Endodermal cell (in vitro differentiated cells): Measurements from ENCODE around the gene SLC2A11. TPM values are rescaled to one million over a fixed set of nuclear protein-coding genes. Genes with fewer than 3 reads are reported as not detected.
"Not testable (repeated sequence)": the region's sequence is repeated elsewhere in the genome, so short reads cannot be mapped to it uniquely, and the experiment has no call there.

Experiments
- DNase-seq: peaks from one replicate; pipeline ENCODE4 v3.0.0-alpha.2; 2017
- H3K27ac ChIP-seq: 2 replicates; pipeline ENCODE4 v1.5.1; 2013; ENCODE audit warnings: mild to moderate bottlenecking, low read depth, low read length, moderate library complexity
- H3K27me3 ChIP-seq: 2 replicates; pipeline ENCODE4 v1.6.1; 2013; ENCODE audit warnings: mild to moderate bottlenecking, low read length, moderate library complexity; ENCODE audit not compliant: insufficient read depth, control insufficient read depth, poor library complexity, severe bottlenecking
- H3K36me3 ChIP-seq: 2 replicates; pipeline ENCODE4 v1.7.0; 2013; ENCODE audit warnings: mild to moderate bottlenecking, low read length, moderate library complexity; ENCODE audit not compliant: control insufficient read depth, insufficient read depth
- H3K4me1 ChIP-seq: one replicate; pipeline ENCODE4 v1.7.0; 2013; ENCODE audit warnings: low read length; ENCODE audit not compliant: control insufficient read depth, insufficient read depth
- H3K4me3 ChIP-seq: 2 replicates; pipeline ENCODE4 v1.5.1; 2013; ENCODE audit warnings: mild to moderate bottlenecking, low read length, moderate library complexity
- H3K9ac ChIP-seq: 2 replicates; pipeline ENCODE4 v1.6.1; 2013; ENCODE audit warnings: mild to moderate bottlenecking, low read length, moderate library complexity; ENCODE audit not compliant: poor library complexity, severe bottlenecking; ENCODE audit errors: extremely low read depth
- H3K9me3 ChIP-seq: 2 replicates; pipeline ENCODE4 v1.6.1; 2013; ENCODE audit warnings: mild to moderate bottlenecking, low read length, moderate library complexity; ENCODE audit not compliant: control insufficient read depth
- H3K27ac Mint-ChIP-seq: 2 replicates; pipeline ENCODE4 v1.8.0; 2020; ENCODE audit warnings: mixed read lengths
- H3K27me3 Mint-ChIP-seq: 2 replicates; pipeline ENCODE4 v1.8.0; 2021; ENCODE audit warnings: mild to moderate bottlenecking, mixed read lengths; ENCODE audit not compliant: insufficient read depth
- H3K36me3 Mint-ChIP-seq: 2 replicates; pipeline ENCODE4 v1.8.0; 2020; ENCODE audit warnings: low read depth, mixed read lengths
- H3K4me1 Mint-ChIP-seq: 2 replicates; pipeline ENCODE4 v1.8.0; 2020; ENCODE audit warnings: mixed read lengths
- H3K4me3 Mint-ChIP-seq: 2 replicates; pipeline ENCODE4 v1.8.0; 2020; ENCODE audit warnings: mild to moderate bottlenecking, moderate library complexity, mixed read lengths
- H3K9me3 Mint-ChIP-seq: 2 replicates; pipeline ENCODE4 v1.8.0; 2020; ENCODE audit warnings: mild to moderate bottlenecking, mixed read lengths
- WGBS, 2 experiments: methylation state at CpG; one replicate each; pipeline versions ENCODE4 v1.1.5 to v1.1.7; 2013; ENCODE audit warnings: missing lambda C conversion rate in 2 of 2, mixed read lengths in 1 of 2; ENCODE audit not compliant: insufficient coverage in 1 of 2, insufficient read length in 1 of 2; 5-methylcytosine and 5-hydroxymethylcytosine counted together
- total RNA-seq, 2 donors: library from RNA; stranded (reverse); fragmentation: NEBNext Ultra II Directional in 1 of 2; extraction: Animal tissue kit (Norgen Biotek cat#: 25700) in 1 of 2; gene quantifications; 2 replicates in 1 of 2; 3 replicates in 1 of 2; pipeline ENCODE4 v1.2.1, GENCODE V29; 2021
- TF ChIP-seq, protein P1 (sequence below): fragments of 200-600 bp; sonication (generic); conservative IDR thresholded peaks from 2 replicates; pipeline ENCODE4 v1.5.0; 2021; ENCODE audit warnings: antibody characterized with exemption, mild to moderate bottlenecking

Gene SLC2A11
- total RNA-seq, 2 donors from 2014 or later = 13.1 to 14.8 TPM

DNA sequence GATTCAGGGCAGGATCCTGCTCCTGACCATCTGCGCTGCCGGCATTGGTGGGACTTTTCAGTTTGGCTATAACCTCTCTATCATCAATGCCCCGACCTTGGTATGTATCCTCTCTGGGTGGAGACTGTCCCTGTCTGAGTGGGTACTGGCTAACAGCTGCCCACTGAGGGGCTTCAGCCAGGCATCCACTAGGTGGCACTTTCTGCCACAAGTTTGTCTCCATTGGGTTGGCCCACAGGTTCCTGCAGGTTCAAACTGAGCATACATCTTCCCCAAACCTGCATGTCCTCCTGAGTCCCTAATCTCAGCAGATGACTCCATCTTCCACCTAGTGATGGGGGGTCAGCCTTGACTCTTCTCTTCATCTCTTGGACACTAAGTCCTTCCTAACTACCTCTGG lies 4.4 kb downstream of the SLC2A11 start:
- TF ChIP-seq, protein P1, sequence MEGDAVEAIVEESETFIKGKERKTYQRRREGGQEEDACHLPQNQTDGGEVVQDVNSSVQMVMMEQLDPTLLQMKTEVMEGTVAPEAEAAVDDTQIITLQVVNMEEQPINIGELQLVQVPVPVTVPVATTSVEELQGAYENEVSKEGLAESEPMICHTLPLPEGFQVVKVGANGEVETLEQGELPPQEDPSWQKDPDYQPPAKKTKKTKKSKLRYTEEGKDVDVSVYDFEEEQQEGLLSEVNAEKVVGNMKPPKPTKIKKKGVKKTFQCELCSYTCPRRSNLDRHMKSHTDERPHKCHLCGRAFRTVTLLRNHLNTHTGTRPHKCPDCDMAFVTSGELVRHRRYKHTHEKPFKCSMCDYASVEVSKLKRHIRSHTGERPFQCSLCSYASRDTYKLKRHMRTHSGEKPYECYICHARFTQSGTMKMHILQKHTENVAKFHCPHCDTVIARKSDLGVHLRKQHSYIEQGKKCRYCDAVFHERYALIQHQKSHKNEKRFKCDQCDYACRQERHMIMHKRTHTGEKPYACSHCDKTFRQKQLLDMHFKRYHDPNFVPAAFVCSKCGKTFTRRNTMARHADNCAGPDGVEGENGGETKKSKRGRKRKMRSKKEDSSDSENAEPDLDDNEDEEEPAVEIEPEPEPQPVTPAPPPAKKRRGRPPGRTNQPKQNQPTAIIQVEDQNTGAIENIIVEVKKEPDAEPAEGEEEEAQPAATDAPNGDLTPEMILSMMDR = peak; percentile 88
- Mint-ChIP-seq H3K27me3 (no peaks in the 10 kb centered on the region), H3K4me3 (no peak overlapping the region), H3K36me3 (peaks cover 6% of the 10 kb centered on the region), H3K27ac (no peak overlapping the region), H3K4me1 (peaks cover 12% of the 10 kb centered on the region), H3K9me3 (no peaks in the 10 kb centered on the region)
- Histone ChIP-seq H3K4me1 (peaks cover 5% of the 10 kb centered on the region), H3K27ac (no peak overlapping the region), H3K9me3 (no peaks in the 10 kb centered on the region), H3K4me3 (no peak overlapping the region), H3K27me3 (no peaks in the 10 kb centered on the region), H3K9ac (no peak overlapping the region), H3K36me3 (peaks cover 3% of the 10 kb centered on the region)
- whole genome bisulfite sequencing, 2 experiments = 96% methylated on average over 3 of the region's 3 CpGs; no CpG with 5 or more reads in 1 of the 2 experiments
- DNase-seq = peak; percentile 83

GRCh38 chr22:23864499-23865154 lies 7.0 kb downstream of the SLC2A11 start:
- not testable (repeated sequence) for H3K9ac ChIP-seq, H3K9me3 Mint-ChIP-seq, H3K4me3 Mint-ChIP-seq, H3K9me3 ChIP-seq, H3K27me3 ChIP-seq, H3K27ac ChIP-seq, H3K27me3 Mint-ChIP-seq, H3K4me1 ChIP-seq, H3K4me1 Mint-ChIP-seq, H3K36me3 ChIP-seq, DNase-seq, H3K4me3 ChIP-seq, H3K27ac Mint-ChIP-seq
- 81% methylated on average over 11 of the region's 11 CpGs; no CpG with 5 or more reads in 1 of the 2 experiments for WGBS, 2 experiments
- peaks cover 29% of the 10 kb centered on the region for H3K36me3 Mint-ChIP-seq

DNA sequence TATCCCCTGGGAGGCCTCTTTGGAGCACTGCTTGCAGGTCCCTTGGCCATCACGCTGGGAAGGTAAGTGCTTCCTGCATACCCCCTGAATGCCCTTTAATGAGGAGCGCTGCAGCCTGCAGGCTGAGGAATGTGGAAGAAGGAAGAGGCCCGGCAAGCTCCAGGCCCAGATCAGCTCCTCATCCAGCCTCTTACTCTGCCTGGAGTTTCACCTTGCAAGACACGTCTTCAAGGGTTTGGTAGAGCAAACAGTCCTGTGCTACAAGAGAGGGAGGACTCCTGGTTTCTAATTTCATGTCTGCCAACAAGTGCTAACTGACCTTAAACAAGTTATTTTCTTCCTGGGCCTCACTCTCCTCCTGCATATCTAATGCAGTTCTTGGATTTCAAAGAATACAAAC lies 10.9 kb downstream of the SLC2A11 start:
- H3K27me3 ChIP-seq = no peaks in the 10 kb centered on the region
- H3K4me3 ChIP-seq = no peak overlapping the region
- WGBS, 2 experiments = 93 to 96% methylated on average over 3 to 4 of the region's 4 CpGs
- no peak overlapping the region for H3K9ac ChIP-seq
- H3K4me1 ChIP-seq = no peaks in the 10 kb centered on the region
- TF ChIP-seq, protein P1 = no peak
- Mint-ChIP-seq H3K9me3 (no peaks in the 10 kb centered on the region), H3K4me3 (no peak overlapping the region), H3K27me3 (no peaks in the 10 kb centered on the region), H3K4me1 (no peaks in the 10 kb centered on the region), H3K27ac (no peak overlapping the region), H3K36me3 (peaks cover 35% of the 10 kb centered on the region)
- peaks cover 10% of the 10 kb centered on the region for H3K36me3 ChIP-seq
- no peaks in the 10 kb centered on the region for H3K9me3 ChIP-seq
- no peak overlapping the region for H3K27ac ChIP-seq
- DNase-seq = no peak

DNA sequence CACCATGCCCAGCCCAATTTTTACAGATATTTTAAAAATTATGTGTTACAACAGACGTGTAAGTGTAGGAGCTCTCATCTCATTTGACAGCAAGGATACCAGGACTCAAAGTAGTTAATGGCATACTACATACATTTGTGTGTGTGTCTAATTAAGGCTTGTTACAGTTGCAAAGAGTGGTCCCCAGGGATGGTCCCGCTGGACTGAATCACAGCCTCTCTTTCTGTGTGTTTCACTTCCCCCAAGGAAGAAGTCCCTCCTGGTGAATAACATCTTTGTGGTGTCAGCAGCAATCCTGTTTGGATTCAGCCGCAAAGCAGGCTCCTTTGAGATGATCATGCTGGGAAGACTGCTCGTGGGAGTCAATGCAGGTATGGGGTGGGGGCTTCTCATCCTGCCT lies 17.2 kb downstream of the SLC2A11 start:
- no peaks in the 10 kb centered on the region for H3K4me1 Mint-ChIP-seq
- Histone ChIP-seq H3K27ac (no peak overlapping the region), H3K36me3 (peaks cover 17% of the 10 kb centered on the region), H3K4me1 (no peaks in the 10 kb centered on the region), H3K9ac (no peak overlapping the region), H3K4me3 (no peak overlapping the region), H3K27me3 (no peaks in the 10 kb centered on the region), H3K9me3 (no peaks in the 10 kb centered on the region)
- no peak for DNase-seq
- no peak overlapping the region for H3K27ac Mint-ChIP-seq
- peaks cover 20% of the 10 kb centered on the region for H3K36me3 Mint-ChIP-seq
- H3K9me3 Mint-ChIP-seq = no peaks in the 10 kb centered on the region
- no peaks in the 10 kb centered on the region for H3K27me3 Mint-ChIP-seq
- TF ChIP-seq, protein P1 = no peak
- 90 to 95% methylated on average over 2 to 4 of the region's 4 CpGs for WGBS, 2 experiments
- no peak overlapping the region for H3K4me3 Mint-ChIP-seq
